GM21447 (cell line): ENCODE data around the gene RAP1A.
"Not testable (repeated sequence)": the region's sequence is repeated elsewhere in the genome, so short reads cannot be mapped to it uniquely, and the experiment has no call there.

ENCODE experiments used
- ATAC-seq: cut with Tn5 transposase; IDR thresholded peaks from one replicate; pipeline ENCODE4 v1.9.1; 2021; ENCODE audit not compliant: unreplicated experiment

RAP1A gene

DNA sequence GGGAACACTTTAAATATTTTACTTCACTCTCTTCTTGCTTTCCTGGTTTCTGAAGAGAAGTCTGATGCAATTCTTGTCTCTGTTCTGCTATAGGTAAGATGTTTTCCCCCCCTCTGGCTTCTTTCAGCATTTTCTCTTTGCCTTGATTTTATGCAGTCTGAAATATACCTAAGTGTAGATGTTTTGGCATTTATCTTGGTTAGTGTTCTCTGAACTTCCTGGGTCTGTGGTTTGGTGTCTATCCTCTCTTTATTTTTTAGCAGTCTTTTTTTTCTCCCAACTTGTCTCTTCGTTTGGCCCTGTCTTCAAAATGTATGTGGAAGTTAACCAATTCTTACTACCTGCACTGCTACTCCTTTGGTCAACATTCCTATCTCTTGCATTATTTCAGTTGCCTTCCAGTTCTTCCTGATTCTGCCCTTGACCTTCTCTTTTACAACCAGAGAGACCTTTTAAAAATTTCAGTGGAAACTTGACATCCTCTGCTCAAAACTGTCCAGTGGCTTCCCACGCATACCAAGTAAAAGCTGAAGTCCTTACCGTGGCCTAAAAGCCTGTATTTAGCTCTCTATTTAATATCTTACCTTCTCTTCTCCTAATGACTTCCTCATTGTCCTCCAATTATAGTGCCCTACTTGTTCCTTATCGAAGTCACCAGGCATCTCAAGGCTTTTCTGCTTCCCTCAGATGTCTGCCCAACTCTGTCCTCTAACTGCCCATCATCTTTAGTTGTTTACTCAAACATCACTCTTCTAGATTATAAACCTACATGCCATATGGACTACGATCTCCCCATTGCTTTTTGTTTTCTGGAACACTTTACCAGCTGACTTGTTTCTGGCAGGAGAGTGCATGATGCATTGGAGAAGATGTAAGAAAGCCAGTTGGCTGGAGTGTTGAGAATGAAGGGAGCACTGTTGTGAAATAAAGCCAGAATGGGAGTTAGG is 40.9 kb downstream of the RAP1A start:
- ATAC-seq: no peak

DNA sequence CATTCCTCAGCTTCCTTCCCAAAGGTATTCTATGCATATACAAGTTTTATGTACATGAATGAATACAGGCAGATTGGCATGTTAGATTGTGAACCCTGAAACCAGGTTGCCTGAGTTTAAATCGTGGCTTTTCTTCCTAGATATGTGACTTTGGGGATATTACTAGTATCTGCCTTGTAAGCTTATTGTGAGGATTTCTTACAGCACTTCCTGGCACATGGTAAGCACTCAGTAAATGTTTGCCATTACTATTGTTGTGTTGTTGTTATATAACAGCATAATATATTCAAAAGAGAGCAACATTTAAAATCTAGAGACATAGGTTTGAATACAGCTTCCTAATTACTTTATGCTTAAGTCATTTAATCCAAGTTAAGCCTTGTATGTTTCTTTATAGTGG is 45.1 kb downstream of the RAP1A start:
- ATAC-seq: no peak

DNA sequence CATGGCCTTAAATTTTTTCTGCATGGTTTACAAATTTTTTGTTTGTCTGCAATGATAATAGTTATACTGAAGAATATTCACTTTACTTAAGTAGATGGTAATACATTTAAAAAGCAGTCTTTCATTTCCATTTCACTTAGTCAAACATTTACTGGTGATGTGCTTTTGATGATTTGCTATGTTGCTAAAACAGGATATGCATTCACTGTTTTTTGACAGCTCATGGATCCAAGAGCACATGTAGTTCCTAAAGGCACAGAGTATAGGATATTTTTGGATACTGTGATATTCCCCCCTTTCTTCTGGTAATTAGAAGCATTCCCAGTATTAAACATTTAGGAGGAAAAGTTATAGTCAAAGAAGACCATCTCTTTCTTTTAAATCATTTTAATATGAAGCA is 45.9 kb downstream of the RAP1A start:
- no peak for ATAC-seq

DNA sequence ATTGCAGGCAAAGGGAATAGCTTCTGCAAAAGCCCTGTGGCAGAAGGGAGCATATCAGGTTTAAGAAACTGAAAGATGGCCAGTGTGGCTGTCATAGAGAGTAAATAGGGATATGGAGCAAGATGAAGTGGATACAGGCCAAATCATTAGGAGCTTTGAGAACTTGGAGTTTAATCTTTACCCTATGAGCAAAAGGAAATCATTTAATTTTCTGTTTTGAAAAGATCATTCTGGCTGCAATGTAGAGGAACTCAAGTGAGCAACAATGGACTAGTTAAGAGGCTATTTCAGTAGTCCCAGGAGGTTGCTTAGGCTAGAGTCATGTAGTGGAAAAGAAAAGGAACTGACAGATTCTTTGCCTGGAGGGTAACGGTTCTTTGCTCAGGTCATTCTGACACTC is 47.2 kb downstream of the RAP1A start:
- ATAC-seq: no peak

DNA sequence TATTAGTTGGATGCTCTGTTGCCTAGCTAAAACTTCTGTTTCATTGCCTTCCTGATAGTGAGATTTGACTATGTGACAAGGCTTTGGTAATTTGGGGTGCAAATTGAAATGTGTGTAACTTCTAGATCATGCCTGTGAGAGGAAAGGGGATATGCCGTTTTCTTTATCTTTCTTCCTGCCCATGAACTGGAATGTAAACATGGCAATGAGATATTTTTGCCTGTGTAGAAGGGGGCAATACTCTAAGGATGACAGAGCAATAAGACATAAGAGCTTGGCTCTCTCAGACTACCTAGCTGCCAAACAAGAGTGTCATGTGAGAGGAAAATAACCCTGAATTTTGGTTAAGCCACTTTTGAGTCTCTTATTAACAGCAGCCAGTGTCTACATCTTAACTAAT is 49.7 kb downstream of the RAP1A start:
- no peak for ATAC-seq

DNA sequence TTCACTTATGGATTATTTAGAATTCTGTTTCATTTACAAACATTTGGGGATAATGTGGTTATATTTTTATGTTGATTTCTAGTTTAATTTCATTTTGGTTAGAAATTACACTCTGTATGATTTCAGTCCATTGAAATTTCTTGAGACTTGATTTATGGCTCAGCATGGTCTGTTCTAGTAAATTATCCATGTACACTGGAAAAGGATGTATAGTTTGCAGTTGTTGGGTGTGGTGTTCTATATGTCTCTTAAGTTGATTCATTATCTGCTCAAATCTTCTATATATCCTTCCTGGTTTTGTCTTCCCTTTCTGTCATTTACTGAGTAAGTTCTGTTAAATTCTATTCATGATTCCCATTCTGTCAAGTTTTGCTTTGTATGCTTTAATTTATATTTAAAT is 52.3 kb downstream of the RAP1A start:
- ATAC-seq: no peak

DNA sequence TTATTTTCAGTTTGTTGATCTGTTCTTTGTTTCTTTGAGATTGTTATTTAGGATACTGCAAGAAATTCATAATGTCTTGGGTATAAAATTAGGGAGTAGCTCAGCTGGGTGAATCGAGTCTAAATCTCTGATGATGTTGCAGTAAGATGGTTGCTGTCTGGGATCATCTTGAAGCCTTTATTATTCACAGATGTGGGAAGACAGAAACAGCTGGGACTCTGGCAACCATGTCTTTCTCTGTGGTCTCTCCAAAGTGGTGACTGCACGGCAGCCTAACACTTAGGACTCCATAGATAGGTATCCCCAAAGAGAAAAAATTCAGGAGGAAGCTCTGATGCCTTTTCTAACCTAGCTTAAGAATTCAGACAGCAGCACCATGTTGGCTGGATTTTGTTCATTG is 52.7 kb downstream of the RAP1A start:
- no peak for ATAC-seq

DNA sequence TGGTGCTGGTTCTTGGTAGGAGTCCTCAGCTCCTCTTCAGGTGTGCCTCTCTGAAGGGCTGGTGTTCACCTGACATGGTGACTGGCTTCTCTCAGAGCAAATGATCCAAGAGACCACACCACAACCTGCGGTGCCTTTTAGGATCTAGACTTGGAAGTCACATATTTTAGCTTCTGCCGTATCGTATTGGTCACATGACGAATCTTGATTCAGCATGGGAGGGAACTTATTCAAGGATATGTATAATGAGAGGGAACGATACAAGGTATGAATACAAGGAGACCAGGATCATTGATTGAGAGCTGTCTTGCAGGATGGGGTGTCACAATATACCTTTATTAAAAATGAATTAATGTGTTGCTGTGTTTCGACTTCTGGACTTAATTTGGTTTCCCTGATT is 58.0 kb downstream of the RAP1A start:
- no peak for ATAC-seq

DNA sequence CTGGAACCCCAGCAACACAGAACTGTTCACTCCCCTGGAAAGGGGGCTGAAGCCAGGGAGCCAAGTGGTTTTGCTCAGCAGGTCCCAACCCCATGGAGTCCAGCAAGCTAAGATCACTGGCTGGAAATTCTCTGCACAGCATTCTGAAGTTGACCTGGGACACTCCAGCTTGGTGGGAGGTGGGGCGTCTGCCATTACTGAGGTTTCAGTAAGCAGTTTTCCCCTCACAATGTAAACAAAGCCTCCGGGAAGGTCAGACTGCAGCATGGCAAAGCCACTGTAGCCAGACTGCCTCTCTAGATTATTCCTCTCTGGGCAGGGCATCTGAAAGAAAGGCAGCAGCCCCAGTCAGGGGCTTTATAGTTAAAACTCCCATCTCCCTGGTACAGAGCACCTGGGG is 60.0 kb downstream of the RAP1A start:
- ATAC-seq: no peak

DNA sequence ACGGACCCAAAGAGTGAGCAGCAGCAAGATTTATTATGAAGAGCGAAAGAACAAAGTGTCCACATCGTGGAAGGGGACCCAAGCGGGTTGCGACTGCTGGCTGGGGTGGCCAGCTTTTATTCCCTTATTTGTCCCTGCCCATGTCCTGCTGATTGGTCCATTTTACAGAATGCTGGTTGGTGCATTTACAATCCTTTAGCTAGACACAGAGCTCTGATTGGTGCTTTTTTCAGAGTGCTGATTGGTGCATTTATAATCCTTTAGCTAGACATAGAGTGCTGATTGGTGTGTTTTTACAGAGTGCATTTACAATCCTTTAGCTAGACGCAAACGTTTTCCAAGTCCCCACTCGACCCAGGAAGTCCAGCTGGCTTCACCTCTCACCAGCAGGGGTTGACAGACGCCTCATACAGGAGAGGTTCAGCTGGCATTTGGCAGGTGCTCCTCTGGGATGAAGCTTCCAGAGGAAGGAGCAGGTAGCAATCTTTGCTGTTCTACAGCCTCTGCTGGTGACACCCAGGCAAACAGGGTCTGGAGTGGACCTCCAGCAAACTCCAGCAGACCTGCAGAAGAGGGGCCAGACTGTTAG is 60.7 kb downstream of the RAP1A start:
- not testable (repeated sequence) for ATAC-seq

DNA sequence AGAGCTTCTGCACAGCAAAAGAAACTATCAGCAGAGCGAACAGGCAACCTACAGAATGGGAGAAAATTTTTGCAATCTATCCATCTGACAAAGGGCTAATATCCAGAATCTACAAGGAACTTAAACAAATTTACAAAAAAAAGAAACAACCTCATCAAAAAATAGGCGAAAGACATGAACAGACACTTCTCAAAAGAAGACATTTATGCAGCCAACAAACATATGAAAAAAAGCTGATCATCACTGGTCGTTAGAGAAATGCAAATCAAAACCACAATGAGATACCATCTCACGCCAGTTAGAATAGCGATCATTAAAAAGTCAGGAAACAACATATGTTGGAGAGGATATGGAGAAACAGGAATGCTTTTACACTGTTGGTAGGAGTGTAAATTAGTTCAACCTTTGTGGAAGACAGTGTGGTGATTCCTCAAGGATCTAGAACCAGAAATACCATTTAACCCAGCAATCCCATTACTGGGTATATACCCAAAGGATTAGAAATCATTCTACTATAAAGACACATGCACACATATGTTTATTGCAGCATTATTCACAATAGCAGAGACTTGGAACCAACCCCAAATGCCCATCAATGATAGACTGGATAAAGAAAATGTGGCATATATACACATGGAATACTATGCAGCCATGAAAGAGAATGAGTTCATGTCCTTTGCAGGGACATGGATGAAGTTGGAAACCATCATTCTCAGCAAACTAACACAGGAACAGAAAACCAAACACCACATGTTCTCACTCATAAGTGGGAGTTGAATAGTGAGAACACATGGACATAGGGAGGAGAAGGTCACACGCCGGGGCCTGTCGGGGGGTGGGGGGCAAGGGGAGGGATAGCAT is 65.9 kb downstream of the RAP1A start:
- ATAC-seq: not testable (repeated sequence)

DNA sequence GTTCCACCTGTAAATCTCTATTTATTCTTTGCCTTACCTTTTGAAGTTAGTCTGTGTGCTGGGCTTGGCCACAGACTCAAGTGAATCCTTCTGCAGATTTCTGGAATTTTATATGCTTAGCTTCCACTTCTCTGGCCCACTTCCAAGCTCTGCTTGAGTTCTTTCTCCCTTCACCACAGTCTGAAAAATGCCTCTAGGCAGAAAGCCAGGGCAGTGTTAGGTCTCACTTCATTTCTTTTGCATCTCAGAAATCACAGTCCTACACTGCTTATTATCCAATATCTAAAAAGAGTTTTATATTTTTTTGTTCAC is 70.7 kb downstream of the RAP1A start:
- no peak for ATAC-seq

DNA sequence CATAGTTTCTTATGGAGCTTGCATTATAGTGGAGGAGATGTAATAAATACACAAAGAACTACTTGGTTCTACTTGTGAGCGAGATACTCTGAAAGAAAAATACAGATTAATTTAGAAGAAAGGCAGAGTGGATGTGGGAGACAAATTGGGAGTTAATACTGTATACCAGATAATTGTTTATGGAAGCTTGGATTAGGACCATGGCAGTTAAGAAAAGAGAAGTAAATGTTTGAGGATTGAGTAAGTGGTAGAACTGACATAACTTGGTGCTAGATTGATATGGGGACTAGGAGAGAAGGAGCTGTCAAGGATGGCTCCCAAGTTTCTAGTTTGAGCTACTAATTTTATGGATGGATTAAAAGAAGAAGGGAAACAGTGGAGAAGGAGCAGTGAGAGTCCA is 72.3 kb downstream of the RAP1A start:
- no peak for ATAC-seq

DNA sequence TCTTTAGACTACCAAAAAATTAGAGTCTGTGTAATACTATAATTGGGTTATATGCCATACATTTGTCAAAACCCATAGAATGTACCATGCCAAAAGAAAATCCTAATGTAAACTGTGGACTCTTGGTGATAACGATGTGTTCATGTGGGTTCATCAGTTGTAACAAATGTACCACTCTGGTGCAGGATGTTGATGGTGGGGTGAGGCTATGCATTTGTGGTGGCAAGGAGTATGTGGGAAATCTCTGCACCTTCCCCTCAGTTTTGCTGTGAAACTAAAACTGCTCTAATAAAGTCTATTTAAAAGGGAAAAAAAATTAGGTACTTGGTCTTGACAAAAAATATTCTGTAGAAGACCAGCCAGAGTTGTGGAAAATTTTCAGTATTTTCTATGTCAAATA is 76.2 kb downstream of the RAP1A start:
- no peak for ATAC-seq

DNA sequence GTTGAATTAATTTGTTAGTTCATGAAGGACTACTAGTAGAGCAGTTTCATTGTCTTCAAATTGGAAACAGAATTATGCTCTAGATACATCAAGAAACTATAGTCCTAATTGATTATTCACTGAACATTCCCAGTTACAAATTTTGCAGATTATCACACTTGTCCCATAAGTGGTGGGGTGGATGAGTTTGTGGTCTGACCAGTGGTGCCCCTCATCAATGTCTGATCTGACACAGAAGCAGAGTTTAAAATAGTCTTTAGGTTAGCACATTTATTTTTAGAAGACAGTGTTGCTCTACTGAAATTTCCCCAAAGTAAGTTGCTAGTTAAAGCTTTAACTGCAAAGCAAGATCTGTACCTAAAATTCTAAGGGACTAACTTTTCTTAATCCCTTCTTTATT is 76.7 kb downstream of the RAP1A start:
- ATAC-seq: no peak

DNA sequence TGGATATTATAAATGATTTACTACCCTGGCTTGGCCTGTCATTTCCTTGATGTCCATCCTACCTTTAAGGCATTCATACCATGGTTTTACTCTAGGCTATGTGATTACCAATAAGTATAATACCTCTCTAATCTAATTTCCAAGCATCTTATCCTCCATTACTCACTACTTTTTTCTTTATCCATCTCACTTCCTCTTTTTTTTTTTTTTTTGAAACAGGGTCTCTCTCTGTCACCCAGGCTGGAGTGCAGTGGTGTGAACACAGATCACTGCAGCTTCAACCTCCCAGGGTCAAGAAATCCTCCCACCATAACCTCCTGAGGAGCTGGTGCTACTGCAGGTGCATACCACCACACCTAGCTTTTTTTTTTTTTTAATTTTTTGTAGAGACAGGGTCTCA is 79.7 kb downstream of the RAP1A start:
- ATAC-seq: no peak

DNA sequence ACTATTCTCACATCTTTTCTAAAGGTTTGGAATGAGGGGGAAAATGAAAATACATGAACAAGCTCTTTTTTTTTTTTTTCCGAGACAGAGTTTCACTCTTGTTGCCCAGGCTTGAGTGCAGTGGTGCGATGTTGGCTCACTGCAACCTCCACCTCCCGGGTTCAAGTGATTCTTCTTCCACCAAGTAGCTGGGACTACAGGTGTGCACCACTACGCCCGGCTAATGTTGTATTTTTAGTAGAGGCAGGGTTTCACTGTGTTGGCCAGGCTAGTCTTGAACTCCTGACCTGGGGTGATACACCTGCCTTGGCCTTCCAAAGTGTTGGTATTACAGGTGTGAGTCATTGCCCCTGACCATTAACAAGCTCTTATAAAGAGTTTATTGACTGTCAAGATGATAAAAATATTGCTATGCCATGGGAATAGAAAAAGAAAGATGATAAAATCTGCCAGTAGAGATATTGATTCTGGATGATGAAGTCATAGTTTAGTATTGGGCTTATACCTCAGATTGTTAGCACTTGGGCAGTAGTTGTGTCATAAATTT is 83.0 kb downstream of the RAP1A start:
- no peak for ATAC-seq

DNA sequence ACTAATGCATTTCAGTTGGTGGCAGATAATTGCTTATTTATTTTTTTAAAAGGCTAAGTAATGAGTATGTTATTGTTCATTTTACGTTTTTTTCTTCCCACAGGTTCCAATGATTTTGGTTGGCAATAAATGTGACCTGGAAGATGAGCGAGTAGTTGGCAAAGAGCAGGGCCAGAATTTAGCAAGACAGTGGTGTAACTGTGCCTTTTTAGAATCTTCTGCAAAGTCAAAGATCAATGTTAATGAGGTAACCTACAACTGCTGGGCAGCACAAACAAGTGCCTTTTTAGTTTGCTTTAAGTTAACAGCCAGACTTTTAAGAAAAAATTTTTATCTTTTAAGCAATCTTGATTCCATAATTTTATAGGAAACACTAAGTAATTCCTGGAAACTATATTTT is 84.7 kb downstream of the RAP1A start:
- ATAC-seq: no peak

DNA sequence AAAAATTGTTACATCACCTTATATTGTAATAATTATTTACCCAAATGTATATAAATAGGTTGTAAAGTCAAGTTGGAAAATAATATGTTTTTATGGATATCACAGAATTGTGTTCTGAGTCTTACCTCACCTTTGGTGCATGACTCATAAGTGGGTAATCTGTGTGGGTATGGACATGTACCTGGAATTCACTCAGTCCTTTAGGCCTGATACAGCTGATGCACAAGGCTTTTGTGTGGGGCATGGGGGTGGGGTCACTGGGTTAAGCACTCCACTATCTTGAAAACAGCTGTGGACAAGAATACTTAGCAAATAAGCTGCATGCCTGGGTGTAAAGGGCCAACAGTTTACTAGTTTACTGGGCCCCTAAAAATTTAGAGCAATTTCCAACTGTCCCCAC is 85.2 kb downstream of the RAP1A start:
- ATAC-seq: no peak

DNA sequence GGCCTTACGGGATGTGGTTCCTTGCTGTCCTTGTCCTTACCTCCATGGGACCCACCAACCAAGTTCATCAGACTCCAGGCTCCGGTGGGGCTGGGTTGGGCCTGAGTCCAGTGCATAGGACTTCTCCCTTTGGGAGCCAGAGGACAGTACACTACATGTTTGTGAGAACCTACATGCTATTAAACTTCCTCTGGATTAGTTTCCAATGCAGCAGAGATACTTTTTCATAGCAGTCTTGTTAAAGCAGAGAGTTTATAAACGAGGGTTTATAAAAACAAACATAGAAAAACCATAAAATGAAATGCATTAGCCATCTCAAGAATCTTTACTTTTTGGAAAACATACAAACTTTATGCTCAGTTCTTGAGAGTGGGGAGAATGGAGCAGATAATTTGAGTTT is 86.3 kb downstream of the RAP1A start:
- ATAC-seq: no peak

DNA sequence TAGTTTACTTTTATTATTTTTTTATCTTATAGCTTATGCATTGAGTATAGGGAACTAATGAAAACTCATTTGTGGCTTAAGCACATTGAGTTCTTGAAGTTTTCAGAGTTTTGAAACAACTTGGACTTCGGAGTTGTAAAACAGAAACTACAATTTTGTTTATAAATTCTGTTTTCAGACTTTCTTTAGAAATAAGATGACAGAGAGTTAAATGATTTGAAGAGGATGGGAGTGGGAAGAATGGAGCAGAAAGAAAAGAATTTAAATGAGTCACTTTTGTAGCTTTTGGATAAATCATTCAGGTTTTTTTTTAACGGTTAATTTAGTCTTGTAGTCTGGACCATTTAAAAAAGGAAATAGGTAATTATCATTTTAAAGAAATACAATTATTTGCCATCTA is 87.3 kb downstream of the RAP1A start:
- ATAC-seq: no peak

DNA sequence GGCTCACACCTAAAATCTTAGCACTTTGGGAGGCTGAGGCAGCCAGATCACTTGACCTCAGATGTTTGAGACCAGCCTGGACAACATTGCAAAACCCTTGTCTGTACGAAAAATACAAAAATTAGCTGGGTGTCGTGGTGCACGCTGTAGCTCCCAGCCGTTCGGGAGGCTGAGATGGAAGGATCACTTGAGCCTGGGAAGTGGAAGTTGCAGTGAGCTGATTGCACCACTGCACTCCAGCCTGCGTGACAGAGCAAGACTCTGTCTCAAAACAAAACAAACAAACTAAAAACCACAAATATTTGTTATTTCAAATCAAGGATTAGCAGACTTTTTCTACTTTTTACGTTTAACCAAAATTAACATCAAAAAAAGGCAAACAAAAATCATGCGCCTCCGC is 88.3 kb downstream of the RAP1A start:
- ATAC-seq: no peak
